Fibroblast of the aortic adventitia (primary cell): ENCODE results near the gene SYPL1. TPM values are rescaled to one million over a fixed set of nuclear protein-coding genes. Genes with fewer than 3 reads are reported as not detected.

Source experiments
- DNase-seq: peaks from one replicate; pipeline ENCODE4 v3.0.0-alpha.2; 2010; ENCODE audit warnings: low read depth
- H3K4me3 ChIP-seq: 2 replicates; pipeline ENCODE4 v1.5.1; 2011; ENCODE audit warnings: low read depth, mild to moderate bottlenecking, control low read depth, low read length, moderate library complexity
- CTCF ChIP-seq: IDR thresholded peaks from 2 replicates; pipeline ENCODE4 v1.5.1; 2011; ENCODE audit warnings: mild to moderate bottlenecking, low read length, control low read depth, inconsistent platforms; ENCODE audit not compliant: insufficient read depth
- total RNA-seq: library from RNA; depleted of rRNA; stranded (reverse); fragments of >200 nt; gene quantifications from 2 replicates; pipeline ENCODE4 v1.2.3, GENCODE V29; 2012; ENCODE audit warnings: low replicate concordance

Gene SYPL1
- total RNA-seq, 1 donor, result 69.5 TPM

GRCh38 chr7:106059556-106059955, 52.6 kb downstream of the SYPL1 start:
- H3K4me3 ChIP-seq, result no peak overlapping the region
- DNase-seq, result no peak
- TF ChIP-seq CTCF, result no peak

- TF ChIP-seq CTCF, result no peak
- DNase-seq, result no peak
- H3K4me3 ChIP-seq, result no peak overlapping the region
Measured at GRCh38 chr7:106058928-106059324, 53.2 kb downstream of the SYPL1 start.

GRCh38 chr7:106057962-106058927, 53.9 kb downstream of the SYPL1 start:
- TF ChIP-seq CTCF, result no peak
- no peak overlapping the region for H3K4me3 ChIP-seq
- DNase-seq, result no peak

- no peak overlapping the region for H3K4me3 ChIP-seq
- DNase-seq, result no peak
- TF ChIP-seq CTCF, result no peak
Measured at GRCh38 chr7:106057204-106057961, 54.7 kb downstream of the SYPL1 start.

- DNase-seq, result peak; percentile 78
- H3K4me3 ChIP-seq, result no peak overlapping the region
- TF ChIP-seq CTCF, result peak; percentile 85
Measured at GRCh38 chr7:106056513-106057203, 55.5 kb downstream of the SYPL1 start.

DNA sequence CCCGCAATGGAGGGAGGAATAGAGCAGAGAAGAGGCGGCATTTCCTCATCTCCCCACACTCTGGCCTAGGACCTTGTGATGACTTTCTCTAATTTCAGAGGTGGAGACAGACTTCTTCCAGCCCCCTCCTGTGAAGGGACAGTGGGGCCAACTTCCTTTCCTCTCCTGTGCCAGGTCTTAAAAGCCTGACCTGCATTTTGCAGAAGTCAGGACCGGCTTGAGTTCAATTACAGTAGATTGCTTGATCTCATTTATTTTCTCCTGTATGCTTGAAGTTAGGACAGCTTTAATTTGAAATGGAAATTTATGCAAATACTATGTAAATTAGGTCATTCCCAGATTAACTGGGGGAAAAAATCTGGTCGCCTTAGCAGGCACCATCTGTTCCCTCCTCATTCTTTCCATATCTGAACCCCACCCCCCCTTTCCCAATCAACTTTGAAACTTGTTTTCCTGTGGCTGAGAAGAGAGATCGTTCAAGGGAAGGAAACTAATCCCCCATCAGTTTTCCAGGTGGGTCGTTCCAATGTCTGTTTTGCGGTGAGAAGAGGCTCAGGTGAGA, 57.1 kb downstream of the SYPL1 start:
- TF ChIP-seq CTCF, result no peak
- no peak overlapping the region for H3K4me3 ChIP-seq
- DNase-seq, result no peak
